ENCODE measurements around the gene THADA. TPM values are rescaled to one million over a fixed set of nuclear protein-coding genes. Genes with fewer than 3 reads are reported as not detected.

THADA gene
- total and polyA plus RNA-seq, 8 donors: 9.4 to 25.1 (median 18.2) TPM

GRCh38 chr2:43460174-43460546 lies 135.7 kb downstream of the THADA start:
- Histone ChIP-seq H3K27ac (no peak overlapping the region), H3K36me3 (no peaks in the 10 kb centered on the region), H3K4me1 (peaks cover 16 to 39% (median 22%) of the 10 kb centered on the region in 3 donors), H3K4me3 (no peak overlapping the region), H3K9me3 (no peaks in the 10 kb centered on the region), H3K27me3 (no peaks in the 10 kb centered on the region)
- intact Hi-C loops (cut with DNase I): no loop called here
- TF ChIP-seq CTCF (IDR thresholded peaks at IDR 0.05): no peak
- FAIRE-seq: no peak
- no peak for DNase-seq
- 94 to 95% methylated on average over 1 of the region's 1 CpG for WGBS, 2 donors
- ATAC-seq: no peak

- Histone ChIP-seq H3K36me3 (no peaks in the 10 kb centered on the region), H3K27me3 (no peaks in the 10 kb centered on the region), H3K27ac (peak overlapping the region in 1 of 4 donors; percentile 3), H3K4me1 (peaks cover 16 to 36% (median 22%) of the 10 kb centered on the region in 3 donors), H3K4me3 (no peak overlapping the region), H3K9me3 (no peaks in the 10 kb centered on the region)
- intact Hi-C loops (cut with DNase I): no loop called here
- DNase-seq: no peak
- no peak for TF ChIP-seq CTCF (IDR thresholded peaks at IDR 0.05)
- no peak for FAIRE-seq
- ATAC-seq: peak in 2 of 4 donors; percentile 32 to 41
- WGBS, 2 donors: 89 to 91% methylated on average over 1 of the region's 1 CpG
Observed at GRCh38 chr2:43459446-43460173, 136.2 kb downstream of the THADA start.

DNA sequence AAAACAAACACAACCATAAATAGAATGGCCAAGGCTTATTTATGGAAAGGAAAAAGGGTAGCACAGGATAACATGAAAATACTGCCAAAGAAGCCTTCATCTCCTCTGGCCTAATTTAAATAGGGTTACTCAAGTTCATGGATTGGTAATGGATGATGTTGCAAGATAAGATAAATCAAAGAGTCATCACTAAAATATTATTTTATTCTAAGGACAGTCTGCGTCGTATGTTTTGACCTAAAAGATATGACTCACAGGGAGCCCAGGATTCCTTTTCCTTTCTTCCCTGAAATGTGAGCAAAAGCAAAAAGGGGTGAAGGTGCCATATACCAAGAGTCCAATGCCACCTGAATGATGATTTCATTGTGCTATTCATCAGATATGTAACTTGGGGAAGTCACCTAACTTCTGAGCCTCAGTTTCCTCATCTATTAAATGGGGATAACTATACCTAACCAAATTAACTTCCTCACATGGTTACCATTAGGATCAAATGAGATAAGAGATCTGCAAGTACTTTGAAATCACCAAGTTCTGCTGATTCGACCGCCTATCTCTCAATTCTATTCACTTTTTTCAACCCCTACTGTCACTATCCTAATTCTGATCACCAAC lies 137.7 kb downstream of the THADA start:
- no peak for TF ChIP-seq CTCF (IDR thresholded peaks at IDR 0.05)
- H3K4me1 ChIP-seq: peaks cover 5 to 26% (median 12%) of the 10 kb centered on the region in 3 donors

DNA sequence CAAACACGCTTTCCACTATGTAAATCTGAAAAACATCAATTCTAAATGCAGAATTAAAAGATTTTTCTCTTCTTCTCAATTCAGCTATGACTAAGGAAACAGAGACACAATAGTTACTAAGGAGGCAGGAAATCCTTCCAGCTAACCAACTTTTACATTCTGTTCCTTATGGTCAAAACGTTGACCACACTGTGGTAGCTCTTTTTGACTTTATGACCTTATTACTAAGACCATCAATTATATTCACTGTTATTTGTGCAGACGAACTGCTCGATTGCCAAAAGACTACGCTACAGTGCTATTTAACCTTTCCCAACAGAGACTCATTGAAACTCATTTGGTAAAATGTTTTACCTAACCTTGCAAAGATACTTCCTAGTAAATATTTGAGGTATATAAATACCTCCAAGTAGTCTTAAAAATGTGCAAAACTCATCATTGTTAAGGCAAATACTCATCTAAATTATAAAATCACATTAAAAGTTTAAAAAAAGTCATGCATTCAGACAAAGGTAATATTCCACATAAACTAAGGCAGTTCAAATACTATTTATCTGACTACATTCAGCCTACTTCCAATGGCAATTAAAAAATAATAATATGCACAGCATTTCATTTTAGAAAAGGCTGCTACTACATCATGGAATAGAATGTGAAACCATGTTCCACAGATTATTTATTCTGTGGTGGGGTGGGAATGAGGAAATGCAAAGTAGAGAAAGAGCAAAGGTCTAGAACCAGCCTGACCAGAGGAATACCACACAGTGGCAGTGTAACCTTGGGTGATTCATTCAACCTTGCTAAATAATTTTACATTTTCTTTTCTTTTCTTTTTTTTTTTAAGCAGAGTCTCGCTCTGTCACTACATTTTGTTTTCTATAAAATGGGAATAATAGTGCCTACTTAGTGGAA lies 139.9 kb downstream of the THADA start:
- H3K36me3 ChIP-seq: no peaks in the 10 kb centered on the region
- FAIRE-seq: no peak
- ATAC-seq: peak; percentile 68 to 91 (median 88)
- peak overlapping the region in 2 of 4 donors; percentile 19 to 39 for H3K27ac ChIP-seq
- peaks cover 0 to 18% (median 5%) of the 10 kb centered on the region in 3 donors for H3K4me1 ChIP-seq
- no peaks in the 10 kb centered on the region for H3K9me3 ChIP-seq
- no peak for TF ChIP-seq CTCF (IDR thresholded peaks at IDR 0.05)
- intact Hi-C loops (cut with DNase I): no loop called here
- 64 to 71% methylated on average over 6 of the region's 6 CpGs for WGBS, 2 donors
- H3K4me3 ChIP-seq: no peak overlapping the region
- H3K27me3 ChIP-seq: no peaks in the 10 kb centered on the region
- DNase-seq: peak in 1 of 6 donors; percentile 29

More for the DNA sequence above, 137.7 kb downstream of the THADA start:
- H3K36me3 ChIP-seq: no peaks in the 10 kb centered on the region
- no peak overlapping the region for H3K27ac ChIP-seq
- no peak for FAIRE-seq
- H3K27me3 ChIP-seq: no peaks in the 10 kb centered on the region
- no peak for DNase-seq
- no peaks in the 10 kb centered on the region for H3K9me3 ChIP-seq
- H3K4me3 ChIP-seq: no peak overlapping the region
- intact Hi-C loops (cut with DNase I): no loop called here
- ATAC-seq: no peak
- 81 to 90% methylated on average over 4 of the region's 4 CpGs for WGBS, 2 donors

All from pancreas (tissue), 10 donors.